Ovary (tissue), 3 donors: ENCODE data around the gene NUB1.

Experiments
- EP300 ChIP-seq: sonication (generic); formaldehyde crosslinking; IDR thresholded peaks from one replicate; pipeline ENCODE4 v1.6.1; 2017; ENCODE audit warnings: antibody characterized with exemption
- POLR2A ChIP-seq: fragments of 450-650 bp; IDR thresholded peaks from one replicate; pipeline ENCODE4 v1.6.1; 2017; ENCODE audit warnings: antibody characterized with exemption, mild to moderate bottlenecking, moderate library complexity
- TF ChIP-seq, protein P1 (sequence below), 3 donors: fragments of 450-650 bp in 2 of 3; fragments of 200-600 bp in 1 of 3; IDR thresholded peaks; one replicate each; pipeline versions ENCODE4 v1.5.1 to v1.8.0; 2016 to 2022; ENCODE audit warnings: antibody characterized with exemption in 3 of 3, mild to moderate bottlenecking in 1 of 3
- donor health status: DM: no; HTN: no; CAD: no.

DNA sequence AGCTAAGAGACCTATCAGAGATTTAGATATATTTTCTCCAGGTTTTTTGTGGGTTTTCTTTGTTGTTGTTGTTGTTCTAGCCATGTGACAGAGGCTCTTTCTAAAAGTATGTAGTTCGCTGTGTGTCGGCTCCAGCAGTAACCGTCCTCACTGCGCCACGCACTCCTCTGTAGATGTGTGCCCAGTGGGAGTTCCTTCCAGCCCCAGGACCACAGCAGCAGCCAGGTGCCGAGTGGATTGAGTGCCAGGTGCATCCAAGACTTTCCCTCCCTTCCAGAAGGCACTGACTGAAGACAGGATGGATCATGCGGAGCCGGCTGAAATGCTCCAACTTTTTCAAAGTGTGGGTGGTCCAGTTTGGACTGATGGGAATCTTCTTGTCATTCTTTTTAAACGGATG lies 36.4 kb downstream of the NUB1 start:
- TF ChIP-seq, protein P1, sequence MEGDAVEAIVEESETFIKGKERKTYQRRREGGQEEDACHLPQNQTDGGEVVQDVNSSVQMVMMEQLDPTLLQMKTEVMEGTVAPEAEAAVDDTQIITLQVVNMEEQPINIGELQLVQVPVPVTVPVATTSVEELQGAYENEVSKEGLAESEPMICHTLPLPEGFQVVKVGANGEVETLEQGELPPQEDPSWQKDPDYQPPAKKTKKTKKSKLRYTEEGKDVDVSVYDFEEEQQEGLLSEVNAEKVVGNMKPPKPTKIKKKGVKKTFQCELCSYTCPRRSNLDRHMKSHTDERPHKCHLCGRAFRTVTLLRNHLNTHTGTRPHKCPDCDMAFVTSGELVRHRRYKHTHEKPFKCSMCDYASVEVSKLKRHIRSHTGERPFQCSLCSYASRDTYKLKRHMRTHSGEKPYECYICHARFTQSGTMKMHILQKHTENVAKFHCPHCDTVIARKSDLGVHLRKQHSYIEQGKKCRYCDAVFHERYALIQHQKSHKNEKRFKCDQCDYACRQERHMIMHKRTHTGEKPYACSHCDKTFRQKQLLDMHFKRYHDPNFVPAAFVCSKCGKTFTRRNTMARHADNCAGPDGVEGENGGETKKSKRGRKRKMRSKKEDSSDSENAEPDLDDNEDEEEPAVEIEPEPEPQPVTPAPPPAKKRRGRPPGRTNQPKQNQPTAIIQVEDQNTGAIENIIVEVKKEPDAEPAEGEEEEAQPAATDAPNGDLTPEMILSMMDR (IDR thresholded peaks at IDR 0.05) = no peak
- no peak for TF ChIP-seq EP300
- TF ChIP-seq POLR2A = no peak
